GM12875 (cell line): ENCODE measurements around the gene DLX5.

Source experiments
- H3K4me3 ChIP-seq: one replicate; pipeline ENCODE4 v1.5.1; 2011; ENCODE audit warnings: low read depth, low read length, control low read depth
- CTCF ChIP-seq: IDR thresholded peaks from 2 replicates; pipeline ENCODE4 v1.5.1; 2011; ENCODE audit warnings: low read depth, mild to moderate bottlenecking, control low read depth, inconsistent platforms, low read length, moderate library complexity, borderline replicate concordance; ENCODE audit not compliant: insufficient read depth

Gene DLX5

GRCh38 chr7:96996111-96996957 is 28.3 kb downstream of the DLX5 start:
- no peak overlapping the region for H3K4me3 ChIP-seq
- TF ChIP-seq CTCF, result no peak

GRCh38 chr7:96995406-96996110 is 29.1 kb downstream of the DLX5 start:
- no peak overlapping the region for H3K4me3 ChIP-seq
- no peak for TF ChIP-seq CTCF

GRCh38 chr7:96993980-96994379 is 30.7 kb downstream of the DLX5 start:
- no peak for TF ChIP-seq CTCF
- H3K4me3 ChIP-seq, result no peak overlapping the region

GRCh38 chr7:96993094-96993865 is 31.4 kb downstream of the DLX5 start:
- no peak for TF ChIP-seq CTCF
- no peak overlapping the region for H3K4me3 ChIP-seq

GRCh38 chr7:96992192-96993005 is 32.2 kb downstream of the DLX5 start:
- no peak for TF ChIP-seq CTCF
- H3K4me3 ChIP-seq, result no peak overlapping the region

- H3K4me3 ChIP-seq, result no peak overlapping the region
- no peak for TF ChIP-seq CTCF
Observed at GRCh38 chr7:96991546-96992191, 33.0 kb downstream of the DLX5 start.
